Breast epithelium (tissue), 3 donors: Measurements from ENCODE around the gene MRGPRD.

Source experiments
- CTCF ChIP-seq, 3 donors: fragments of 450-650 bp; IDR thresholded peaks; one replicate each; pipeline ENCODE4 v1.5.1; 2016 to 2017; ENCODE audit warnings: antibody characterized with exemption in 3 of 3, mild to moderate bottlenecking in 3 of 3, moderate library complexity in 3 of 3
- POLR2A ChIP-seq: fragments of 450-650 bp; IDR thresholded peaks from one replicate; pipeline ENCODE4 v1.6.1; 2016; ENCODE audit warnings: antibody characterized with exemption, mild to moderate bottlenecking, moderate library complexity
- POLR2AphosphoS5 ChIP-seq, 3 donors: sonication (generic); formaldehyde crosslinking; IDR thresholded peaks; one replicate each; pipeline ENCODE4 v1.6.1; 2017; ENCODE audit warnings: antibody characterized with exemption in 3 of 3

- TF ChIP-seq POLR2A: no peak
- TF ChIP-seq CTCF (IDR thresholded peaks at IDR 0.05): no peak
- no peak for TF ChIP-seq POLR2AphosphoS5 (IDR thresholded peaks at IDR 0.05)
Observed at GRCh38 chr11:68946416-68947090, 34.2 kb downstream of the MRGPRD start.
